Stimulated activated CD8-positive, alpha-beta memory T cell treated with anti-CD3 and anti-CD28 coated beads, Interleukin-2, amount 100 ng/mL, for 1 hour (primary cell): ENCODE data around the gene NUFIP1.
"Not testable (repeated sequence)": the region's sequence is repeated elsewhere in the genome, so short reads cannot be mapped to it uniquely, and the experiment has no call there.

Experiments used
- DNase-seq, 2 donors: peaks; one replicate each; pipeline ENCODE4 v3.0.0-alpha.2; 2020; ENCODE audit warnings: low read depth in 2 of 2

The NUFIP1 gene

GRCh38 chr13:44919104-44919804 is 70.0 kb downstream of the NUFIP1 start:
- DNase-seq: no peak

- DNase-seq: peak; percentile 54 to 61
These were observed 70.8 kb downstream of the NUFIP1 start for GRCh38 chr13:44918326-44919103.

- peak; percentile 94 to 96 for DNase-seq
These were observed 71.5 kb downstream of the NUFIP1 start for GRCh38 chr13:44917589-44918325.

GRCh38 chr13:44912278-44913016 is 76.8 kb downstream of the NUFIP1 start:
- no peak for DNase-seq

DNA sequence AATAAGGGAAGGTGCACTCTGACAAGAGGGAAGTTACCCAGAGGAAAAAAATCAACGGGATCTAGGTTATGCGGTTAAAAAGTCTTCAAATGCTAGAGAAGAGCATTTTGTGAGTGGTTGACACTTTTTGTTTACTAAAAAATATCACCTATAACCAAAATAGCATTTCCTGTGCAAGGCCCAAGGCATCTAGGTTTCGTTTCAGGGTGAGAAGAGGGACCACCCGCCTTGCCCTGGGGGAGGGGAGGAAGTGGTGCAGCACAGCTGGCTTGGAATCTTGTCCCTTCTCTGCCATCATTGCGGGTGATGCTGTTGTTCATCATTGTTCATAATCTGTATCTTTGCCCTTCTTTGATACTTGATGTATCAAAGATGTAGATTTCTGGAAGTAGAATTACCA is 80.6 kb downstream of the NUFIP1 start:
- DNase-seq: no peak

DNA sequence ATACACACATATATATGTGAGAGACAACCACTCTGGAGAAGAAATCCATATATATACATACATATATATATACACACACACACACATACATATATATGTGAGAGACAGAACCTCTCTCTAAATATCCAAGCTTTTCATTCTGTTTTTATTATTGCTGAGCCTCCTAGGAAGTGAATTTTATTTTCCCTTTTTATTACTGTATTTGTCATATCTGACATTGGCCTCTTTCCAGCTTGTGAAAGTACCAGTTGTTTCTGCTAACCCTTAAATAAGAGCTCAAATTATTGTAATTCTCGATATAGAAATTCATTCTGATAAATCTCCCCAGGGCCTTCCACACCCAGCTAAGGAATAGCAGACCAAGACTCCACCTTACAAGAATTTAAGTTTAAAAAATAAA is 81.0 kb downstream of the NUFIP1 start:
- DNase-seq: no peak

DNA sequence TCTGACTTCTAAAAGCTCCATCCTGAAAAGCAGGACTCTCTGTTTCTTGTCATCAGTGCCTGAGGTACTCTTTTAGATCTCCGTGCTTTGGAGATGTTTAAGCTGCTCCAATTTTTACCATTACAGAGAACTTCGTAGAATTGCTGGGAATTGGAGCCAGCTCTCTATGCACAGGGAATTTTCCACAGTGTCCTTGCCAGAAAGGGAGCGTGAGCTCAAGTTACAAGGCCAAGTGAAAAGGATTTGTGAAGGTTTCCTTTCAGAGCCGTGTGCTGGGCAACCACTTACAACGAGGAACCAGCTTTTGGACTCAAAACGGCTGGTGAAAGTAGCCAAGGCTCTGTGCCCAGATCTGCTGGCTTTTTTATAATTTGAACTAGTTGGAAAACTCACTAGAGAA is 82.6 kb downstream of the NUFIP1 start:
- no peak for DNase-seq

- no peak for DNase-seq
These were observed 83.0 kb downstream of the NUFIP1 start for GRCh38 chr13:44906230-44906629.

GRCh38 chr13:44905556-44905955 is 83.7 kb downstream of the NUFIP1 start:
- DNase-seq: no peak

GRCh38 chr13:44904967-44905366 is 84.3 kb downstream of the NUFIP1 start:
- DNase-seq: no peak

GRCh38 chr13:44903574-44903985 is 85.7 kb downstream of the NUFIP1 start:
- DNase-seq: no peak

GRCh38 chr13:44902738-44903137 is 86.5 kb downstream of the NUFIP1 start:
- no peak for DNase-seq

GRCh38 chr13:44899967-44900366 is 89.3 kb downstream of the NUFIP1 start:
- no peak for DNase-seq

DNA sequence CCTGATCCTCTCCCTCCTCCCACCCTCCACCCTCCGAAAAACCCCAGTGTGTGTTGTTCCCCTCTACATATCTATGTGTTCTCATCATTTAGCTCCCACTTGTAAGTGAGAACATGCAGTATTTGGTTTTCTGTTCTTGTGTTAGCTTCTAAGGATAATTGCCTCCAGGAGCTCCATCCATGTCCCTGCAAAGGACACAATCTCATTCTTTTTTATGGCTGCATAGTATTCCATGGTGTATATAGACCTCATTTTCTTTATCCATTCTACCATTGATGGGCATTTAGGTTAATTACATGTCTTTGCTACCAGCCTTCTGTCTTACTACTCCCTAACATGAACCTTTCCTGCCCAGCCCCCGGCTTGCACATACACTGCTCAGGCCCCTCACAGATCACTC is 91.0 kb downstream of the NUFIP1 start:
- DNase-seq: not testable (repeated sequence)

- no peak for DNase-seq
These were observed 93.3 kb downstream of the NUFIP1 start for GRCh38 chr13:44895953-44896335.

DNA sequence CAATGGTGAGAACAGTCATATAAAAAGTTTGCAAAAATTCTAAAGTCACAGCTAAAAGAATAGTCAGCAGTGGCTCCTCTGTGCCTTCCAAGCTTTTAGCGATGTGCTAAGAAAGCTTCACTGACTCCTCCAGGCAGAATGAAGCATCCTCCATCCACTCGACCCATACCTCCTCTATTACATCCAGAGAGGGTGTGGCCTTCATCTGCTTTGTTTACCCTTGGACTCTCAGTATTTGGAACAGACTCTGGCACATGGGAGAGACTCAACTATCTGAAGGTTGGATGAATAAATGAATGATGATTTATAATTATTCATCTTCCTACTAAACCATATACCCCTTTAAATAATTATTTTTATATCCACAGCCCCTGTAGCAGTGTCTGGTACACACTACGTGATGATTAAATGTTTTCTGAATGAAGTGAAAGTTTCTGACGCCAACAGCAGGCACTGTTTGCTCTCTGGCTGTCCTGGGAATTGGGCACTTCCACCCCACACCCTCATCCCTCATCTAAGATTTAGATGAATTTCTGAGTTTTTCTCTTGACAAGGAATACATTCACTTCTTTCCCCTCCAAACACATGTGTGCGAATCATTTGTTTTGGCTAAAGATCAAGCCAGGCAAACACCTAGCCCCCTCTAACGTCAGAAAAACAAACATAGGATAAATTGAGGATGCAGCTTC is 93.9 kb downstream of the NUFIP1 start:
- no peak for DNase-seq

GRCh38 chr13:44894001-44894770 is 95.1 kb downstream of the NUFIP1 start:
- no peak for DNase-seq
